Peyer's patch (tissue), 4 donors: Measurements from ENCODE around the gene SCARB1. TPM values are rescaled to one million over a fixed set of nuclear protein-coding genes. Genes with fewer than 3 reads are reported as not detected.
A peak's percentile ranks its signal among the peaks of the same experiment; 100 is the strongest.

Experiments used
- DNase-seq, 3 donors: peaks; one replicate each; pipeline ENCODE4 v3.0.0-alpha.2; 2017 to 2019
- H3K27ac ChIP-seq, 4 donors: fragments of 200-600 bp; sonication (generic); one replicate each; pipeline ENCODE4 v1.5.1; 2016 to 2019
- H3K27me3 ChIP-seq, 2 donors: fragments of 200-600 bp; sonication (generic); one replicate each; pipeline ENCODE4 v1.5.1; 2019
- H3K36me3 ChIP-seq, 3 donors: fragments of 200-600 bp; sonication (generic); one replicate each; pipeline ENCODE4 v1.5.1; 2016 to 2019
- H3K4me1 ChIP-seq, 4 donors: fragments of 200-600 bp; sonication (generic); one replicate each; pipeline ENCODE4 v1.5.1; 2016 to 2019
- H3K4me3 ChIP-seq, 4 donors: fragments of 200-600 bp; sonication (generic); 1 replicate in 3 of 4; 2 replicates in 1 of 4; pipeline ENCODE4 v1.5.1; 2016 to 2019; ENCODE audit warnings: mild to moderate bottlenecking in 1 of 4
- H3K9me3 ChIP-seq, 4 donors: fragments of 200-600 bp; sonication (generic); one replicate each; pipeline ENCODE4 v1.5.1; 2016 to 2019; ENCODE audit warnings: mild to moderate bottlenecking in 1 of 4
- POLR2A ChIP-seq, 2 donors: fragments of 450-650 bp; IDR thresholded peaks; one replicate each; pipeline ENCODE4 v1.5.1; 2017; ENCODE audit warnings: antibody characterized with exemption in 2 of 2, mild to moderate bottlenecking in 2 of 2, moderate library complexity in 2 of 2
- total RNA-seq, 4 donors: library from RNA; depleted of rRNA; stranded (reverse); fragments of >200 nt; gene quantifications; one replicate each; pipeline ENCODE4 v1.1.0, GENCODE V29; 2016
- TF ChIP-seq, protein P1 (sequence below), 6 experiments: fragments of 450-650 bp in 4 of 6; fragments of 200-600 bp in 2 of 6; sonication (generic) in 1 of 6; IDR thresholded peaks; one replicate each; pipeline ENCODE4 v1.5.1; 2017 to 2019; ENCODE audit warnings: antibody characterized with exemption in 6 of 6, mild to moderate bottlenecking in 3 of 6, moderate library complexity in 1 of 6

The SCARB1 gene
- total RNA-seq, 4 donors from 2014 or later = 14.9 to 214 (median 64.6) TPM

DNA sequence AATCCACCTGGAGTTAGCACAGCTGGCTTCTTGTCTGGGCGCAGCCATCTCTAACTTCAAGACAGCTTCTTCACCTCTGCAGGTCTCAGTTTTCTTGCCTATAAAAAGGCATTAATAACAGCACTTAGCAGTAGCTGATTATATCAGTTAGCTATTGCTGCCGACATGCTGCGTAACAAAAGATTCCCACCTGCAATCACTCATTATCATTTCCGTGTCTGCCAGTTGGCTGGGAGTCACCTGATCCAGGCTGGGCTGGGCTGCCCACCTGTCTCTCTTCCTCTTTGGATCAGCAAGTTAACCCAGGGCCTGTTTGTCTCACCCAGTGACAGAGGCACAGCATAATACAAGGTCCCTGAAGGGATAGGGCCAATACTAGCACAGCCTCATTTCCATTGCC lies 109.7 kb downstream of the SCARB1 start:
- H3K4me1 ChIP-seq = peaks cover 0 to 15% (median 0%) of the 10 kb centered on the region in 4 donors
- no peak for DNase-seq
- no peaks in the 10 kb centered on the region for H3K27me3 ChIP-seq
- H3K27ac ChIP-seq = peak overlapping the region in 2 of 4 donors; percentile 83 to 85
- peaks cover 0 to 6% (median 0%) of the 10 kb centered on the region in 4 donors for H3K9me3 ChIP-seq
- H3K36me3 ChIP-seq = no peaks in the 10 kb centered on the region
- no peak overlapping the region for H3K4me3 ChIP-seq
- no peak for TF ChIP-seq POLR2A (IDR thresholded peaks at IDR 0.05)
- TF ChIP-seq, protein P1, sequence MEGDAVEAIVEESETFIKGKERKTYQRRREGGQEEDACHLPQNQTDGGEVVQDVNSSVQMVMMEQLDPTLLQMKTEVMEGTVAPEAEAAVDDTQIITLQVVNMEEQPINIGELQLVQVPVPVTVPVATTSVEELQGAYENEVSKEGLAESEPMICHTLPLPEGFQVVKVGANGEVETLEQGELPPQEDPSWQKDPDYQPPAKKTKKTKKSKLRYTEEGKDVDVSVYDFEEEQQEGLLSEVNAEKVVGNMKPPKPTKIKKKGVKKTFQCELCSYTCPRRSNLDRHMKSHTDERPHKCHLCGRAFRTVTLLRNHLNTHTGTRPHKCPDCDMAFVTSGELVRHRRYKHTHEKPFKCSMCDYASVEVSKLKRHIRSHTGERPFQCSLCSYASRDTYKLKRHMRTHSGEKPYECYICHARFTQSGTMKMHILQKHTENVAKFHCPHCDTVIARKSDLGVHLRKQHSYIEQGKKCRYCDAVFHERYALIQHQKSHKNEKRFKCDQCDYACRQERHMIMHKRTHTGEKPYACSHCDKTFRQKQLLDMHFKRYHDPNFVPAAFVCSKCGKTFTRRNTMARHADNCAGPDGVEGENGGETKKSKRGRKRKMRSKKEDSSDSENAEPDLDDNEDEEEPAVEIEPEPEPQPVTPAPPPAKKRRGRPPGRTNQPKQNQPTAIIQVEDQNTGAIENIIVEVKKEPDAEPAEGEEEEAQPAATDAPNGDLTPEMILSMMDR (IDR thresholded peaks at IDR 0.05) = no peak

DNA sequence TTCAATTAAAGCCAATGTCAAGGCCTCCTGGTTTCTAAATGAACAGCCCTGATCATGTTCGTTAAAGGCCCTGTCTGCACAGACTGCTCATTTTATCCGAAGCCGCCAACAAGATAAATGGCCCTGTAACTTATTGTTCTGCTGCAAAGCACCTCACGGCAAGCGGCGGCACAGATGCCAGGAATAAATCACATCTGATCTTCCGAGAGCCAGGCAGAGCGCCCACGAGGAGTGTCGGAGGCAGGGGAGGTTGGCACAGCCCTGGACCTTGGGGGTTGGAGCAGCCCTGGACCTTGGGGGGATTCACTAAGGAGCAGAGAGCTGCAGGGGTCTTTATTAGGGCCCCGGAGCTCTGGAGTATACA lies 110.5 kb downstream of the SCARB1 start:
- Histone ChIP-seq H3K27me3 (no peaks in the 10 kb centered on the region), H3K27ac (peak overlapping the region in 1 of 4 donors; percentile 85), H3K4me1 (peaks cover 0 to 16% (median 0%) of the 10 kb centered on the region in 4 donors), H3K9me3 (peaks cover 0 to 6% (median 0%) of the 10 kb centered on the region in 4 donors), H3K36me3 (no peaks in the 10 kb centered on the region), H3K4me3 (no peak overlapping the region)
- DNase-seq = no peak
- no peak for TF ChIP-seq POLR2A (IDR thresholded peaks at IDR 0.05)
- TF ChIP-seq, protein P1 (IDR thresholded peaks at IDR 0.05) = no peak

DNA sequence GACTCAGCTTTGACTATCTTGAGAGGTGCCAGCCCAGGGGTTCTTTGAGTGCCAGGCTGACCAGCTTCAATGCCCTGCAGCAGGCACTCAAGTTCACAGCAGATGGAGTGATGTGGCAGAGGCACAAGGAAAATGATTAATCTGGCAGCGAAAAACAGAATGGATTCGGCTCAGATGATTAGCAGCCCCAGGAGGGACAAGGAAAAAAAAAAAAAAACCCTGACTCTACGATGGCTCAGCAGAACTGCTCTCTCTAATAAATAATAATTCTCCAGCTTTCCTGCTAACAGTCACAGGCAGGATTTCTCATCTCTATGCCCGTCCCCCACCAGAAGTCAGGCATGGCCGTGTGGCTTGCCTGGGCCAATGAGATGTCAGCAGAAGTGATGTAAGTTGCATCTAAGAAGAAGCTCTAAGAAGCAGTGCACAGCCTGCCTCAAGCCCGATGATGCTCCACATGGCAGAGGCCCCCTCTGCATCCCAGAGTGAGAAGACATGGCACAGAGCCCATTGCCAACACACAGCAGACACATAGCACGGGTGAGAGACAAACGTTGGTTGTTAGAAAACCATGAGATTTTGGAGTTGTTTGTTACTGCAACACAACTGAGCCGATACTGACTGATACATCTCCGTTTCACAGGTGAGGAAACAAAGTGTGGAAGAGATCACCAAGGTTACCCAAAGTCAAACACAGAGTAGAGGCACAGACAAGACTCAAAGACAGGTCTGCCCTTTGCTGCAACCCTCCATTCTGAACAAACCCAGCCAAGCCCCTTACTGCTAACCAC lies 111.0 kb downstream of the SCARB1 start:
- Histone ChIP-seq H3K4me3 (no peak overlapping the region), H3K36me3 (no peaks in the 10 kb centered on the region), H3K9me3 (peaks cover 0 to 5% (median 0%) of the 10 kb centered on the region in 4 donors), H3K27ac (no peak overlapping the region), H3K27me3 (no peaks in the 10 kb centered on the region), H3K4me1 (peaks cover 0 to 21% (median 0%) of the 10 kb centered on the region in 4 donors)
- no peak for TF ChIP-seq POLR2A (IDR thresholded peaks at IDR 0.05)
- TF ChIP-seq, protein P1 (IDR thresholded peaks at IDR 0.05) = no peak
- DNase-seq = no peak

DNA sequence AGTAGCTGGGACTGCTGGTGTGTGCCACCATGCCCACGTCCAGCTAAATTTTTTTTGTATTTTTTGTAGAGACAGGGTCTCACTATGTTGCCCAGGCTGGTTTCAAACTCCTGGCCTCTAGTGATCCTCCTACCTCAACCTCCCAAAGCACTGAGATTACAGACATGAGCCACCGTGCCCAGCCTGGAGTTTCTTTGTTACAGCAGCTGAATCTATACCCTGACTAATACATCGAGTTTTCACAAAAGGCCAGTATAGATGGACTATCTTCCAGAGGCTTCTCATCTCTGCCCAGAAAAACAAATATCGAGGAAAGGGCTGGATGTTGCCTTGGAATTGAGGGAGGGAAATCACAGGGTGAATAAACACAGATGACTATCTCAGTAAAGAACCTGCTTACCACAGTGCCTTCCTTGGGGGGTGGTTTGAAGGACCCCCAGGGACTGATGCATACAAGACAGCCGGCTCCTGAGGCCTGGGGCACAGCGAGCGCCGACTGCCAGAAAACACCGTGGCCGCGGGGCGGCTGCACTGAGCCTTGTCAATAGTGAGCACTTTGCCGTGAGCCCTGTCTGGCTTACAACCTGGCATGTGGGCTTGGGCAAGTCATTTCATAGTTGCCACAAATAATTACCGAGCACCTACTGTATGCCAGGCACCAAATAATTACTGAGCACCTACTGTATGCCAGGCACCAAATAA lies 111.9 kb downstream of the SCARB1 start:
- Histone ChIP-seq H3K27me3 (no peaks in the 10 kb centered on the region), H3K4me3 (no peak overlapping the region), H3K9me3 (no peaks in the 10 kb centered on the region), H3K27ac (no peak overlapping the region), H3K4me1 (peaks cover 0 to 28% (median 2%) of the 10 kb centered on the region in 4 donors), H3K36me3 (no peaks in the 10 kb centered on the region)
- no peak for DNase-seq
- TF ChIP-seq, protein P1 (IDR thresholded peaks at IDR 0.05) = no peak
- no peak for TF ChIP-seq POLR2A (IDR thresholded peaks at IDR 0.05)

DNA sequence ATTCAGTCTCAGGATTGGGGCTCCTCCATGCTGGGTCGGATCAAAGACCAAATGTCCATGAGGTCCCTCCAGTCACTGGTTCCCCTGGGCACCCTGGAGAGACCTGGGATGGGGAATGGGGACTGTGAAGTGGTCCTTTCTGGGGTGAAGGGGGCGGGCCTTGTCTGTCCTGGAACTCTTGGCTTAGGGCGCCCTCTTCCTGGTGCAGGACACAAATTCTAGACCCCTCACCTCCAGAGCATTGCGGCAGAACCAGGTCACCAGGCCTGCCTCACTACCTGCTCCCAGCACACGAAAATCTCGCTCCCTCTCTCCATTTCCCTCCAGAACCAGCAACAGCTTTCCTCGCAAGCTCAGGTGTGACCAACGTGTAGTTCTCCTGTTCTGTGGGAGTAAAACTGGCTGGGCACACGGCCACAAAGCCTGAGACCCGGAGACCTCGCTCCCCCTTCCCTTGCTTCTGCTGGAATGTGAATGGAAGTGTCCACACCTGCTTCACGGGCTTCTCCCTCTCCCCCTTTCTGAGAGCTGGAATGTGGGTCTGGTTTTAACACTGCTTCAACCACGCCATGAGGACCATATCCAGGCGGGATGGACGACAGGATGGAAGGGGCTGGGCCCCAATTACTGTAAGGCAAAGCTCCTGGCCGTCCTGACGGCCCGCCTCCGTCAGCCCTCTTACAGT lies 112.7 kb downstream of the SCARB1 start:
- Histone ChIP-seq H3K4me1 (peaks cover 0 to 37% (median 5%) of the 10 kb centered on the region in 4 donors), H3K27me3 (no peaks in the 10 kb centered on the region)
- TF ChIP-seq, protein P1 (IDR thresholded peaks at IDR 0.05) = no peak
- TF ChIP-seq POLR2A (IDR thresholded peaks at IDR 0.05) = no peak

More for the DNA sequence above, 112.7 kb downstream of the SCARB1 start:
- no peak overlapping the region for H3K27ac ChIP-seq
- no peaks in the 10 kb centered on the region for H3K9me3 ChIP-seq
- H3K36me3 ChIP-seq = no peaks in the 10 kb centered on the region
- no peak for DNase-seq
- no peak overlapping the region for H3K4me3 ChIP-seq
